Activated T-cell treated with anti-CD3 and anti-CD28 coated beads for 4 hours (primary cell): ENCODE results near the gene KIFC3.
"Not testable (repeated sequence)": the region's sequence is repeated elsewhere in the genome, so short reads cannot be mapped to it uniquely, and the experiment has no call there.

Source experiments
- DNase-seq: peaks from one replicate; pipeline ENCODE4 v3.0.0-alpha.2; 2020

KIFC3 gene

GRCh38 chr16:57734308-57734924 lies 67.9 kb downstream of the KIFC3 start:
- DNase-seq: no peak

- DNase-seq: no peak
Measured at GRCh38 chr16:57732714-57733113, 69.6 kb downstream of the KIFC3 start.

DNA sequence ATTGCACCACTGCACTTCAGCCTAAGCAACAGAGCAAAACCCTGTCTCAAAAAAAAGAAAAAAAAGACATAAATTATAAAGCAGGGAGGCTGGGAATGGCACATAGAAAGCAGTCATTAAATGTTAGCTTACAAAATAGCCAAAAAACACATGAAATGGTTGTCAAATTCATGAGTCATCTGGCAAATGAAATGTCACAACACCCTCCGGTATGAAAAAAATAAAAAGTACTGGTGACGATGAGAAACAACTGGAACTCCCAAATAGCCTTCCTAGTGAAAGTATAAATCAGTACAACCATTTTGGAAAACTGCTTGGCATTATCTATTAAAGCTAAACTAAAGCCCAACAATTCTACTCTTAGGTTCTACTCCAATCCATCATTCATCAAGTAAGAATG lies 70.3 kb downstream of the KIFC3 start:
- DNase-seq: no peak

DNA sequence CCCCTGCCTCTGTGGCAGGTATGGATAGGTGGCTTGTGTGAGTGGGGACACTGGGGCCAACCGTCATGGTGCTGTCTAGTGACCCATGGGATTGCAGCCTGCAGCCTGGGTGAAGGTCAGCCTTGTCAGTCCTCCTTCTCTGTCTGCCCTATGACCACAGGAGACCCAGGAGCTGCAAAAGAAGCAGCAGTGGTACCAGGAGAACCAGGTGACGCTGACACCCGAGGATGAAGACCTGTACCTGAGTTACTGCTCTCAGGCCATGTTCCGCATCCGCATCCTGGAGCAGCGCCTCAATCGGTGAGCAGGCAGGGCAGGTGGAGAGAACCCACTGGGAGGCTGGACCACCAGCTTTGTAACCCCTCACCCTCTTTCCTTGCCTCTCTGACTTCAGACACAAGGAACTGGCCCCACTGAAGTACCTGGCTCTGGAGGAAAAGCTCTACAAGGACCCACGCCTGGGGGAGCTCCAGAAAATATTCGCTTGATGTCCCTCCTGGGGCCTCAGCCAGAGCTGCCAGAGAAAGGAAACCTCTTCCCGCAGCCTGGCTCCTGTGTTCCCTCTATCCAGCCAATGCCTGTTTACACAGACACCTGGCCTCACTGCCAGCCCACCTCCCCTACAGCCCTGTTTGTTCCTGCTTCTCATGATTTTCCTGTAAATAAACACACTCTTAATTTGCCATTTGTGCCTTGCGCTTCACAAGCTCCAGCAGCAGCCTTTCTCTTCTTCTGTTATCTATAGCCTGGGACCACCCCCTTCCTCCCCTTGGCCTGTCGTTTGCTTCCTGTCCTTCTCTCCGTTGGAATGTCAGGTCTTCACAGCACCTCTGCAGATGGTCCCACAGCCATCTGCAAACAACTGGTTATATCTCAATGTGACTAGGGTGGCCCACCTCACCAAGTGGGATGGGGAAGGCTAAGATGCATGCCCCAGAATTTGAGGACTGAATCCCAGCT lies 71.2 kb downstream of the KIFC3 start:
- no peak for DNase-seq

DNA sequence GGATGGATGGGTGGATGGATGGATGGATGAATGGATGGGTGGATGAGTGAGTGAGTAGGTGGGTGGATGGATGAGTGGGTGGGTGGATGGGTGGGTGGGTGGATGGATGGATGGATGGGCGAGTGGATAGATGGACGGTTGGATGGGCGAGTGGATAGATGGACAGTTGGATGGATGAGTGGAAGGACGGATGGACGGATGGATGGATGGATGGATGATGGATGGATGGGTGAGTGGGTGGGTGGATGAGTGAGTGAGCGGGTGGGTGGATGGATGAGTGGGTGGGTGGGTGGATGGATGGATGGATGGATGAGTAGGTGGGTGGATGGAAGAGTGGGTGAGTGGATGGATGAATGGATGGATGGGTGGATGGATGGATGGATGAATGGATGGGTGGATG lies 72.4 kb downstream of the KIFC3 start:
- not testable (repeated sequence) for DNase-seq

GRCh38 chr16:57729182-57729484 lies 73.2 kb downstream of the KIFC3 start:
- no peak for DNase-seq

DNA sequence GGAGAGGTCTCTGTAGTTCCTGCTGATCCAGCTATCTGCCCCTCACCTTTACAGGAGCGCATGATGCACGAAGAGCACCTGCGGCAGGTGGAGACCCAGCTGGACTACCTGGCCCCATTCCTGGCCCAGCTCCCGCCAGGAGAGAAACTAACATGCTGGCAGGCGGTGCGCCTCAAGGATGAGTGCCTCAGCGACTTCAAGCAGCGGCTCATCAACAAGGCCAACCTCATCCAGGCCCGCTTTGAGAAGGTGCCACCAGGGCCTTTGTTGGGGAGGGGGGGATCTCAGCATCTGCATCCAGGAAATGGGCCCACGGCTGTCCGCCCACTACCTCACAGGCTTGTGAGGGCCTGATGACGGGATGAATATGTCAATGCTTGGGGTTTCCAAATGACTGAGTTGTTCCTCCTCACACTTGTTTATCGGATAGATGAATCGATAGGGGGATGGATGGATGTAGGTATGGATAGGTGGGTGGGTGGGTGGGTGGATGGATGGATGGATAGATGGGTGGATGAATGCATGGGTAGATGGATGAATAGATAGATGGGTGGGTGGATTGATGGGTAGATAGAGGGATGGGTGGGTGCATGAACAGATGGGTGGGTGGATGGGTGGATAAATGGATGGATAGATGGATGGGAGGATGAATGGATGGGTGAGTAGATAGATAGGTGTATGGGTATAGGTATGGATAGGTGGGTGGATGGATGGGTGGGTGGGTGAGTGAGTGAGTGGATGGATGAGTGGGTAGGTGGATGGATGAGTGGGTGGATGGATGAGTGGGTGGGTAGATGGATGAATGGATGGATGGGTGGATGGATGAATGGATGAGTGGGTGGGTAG lies 73.7 kb downstream of the KIFC3 start:
- no peak for DNase-seq

DNA sequence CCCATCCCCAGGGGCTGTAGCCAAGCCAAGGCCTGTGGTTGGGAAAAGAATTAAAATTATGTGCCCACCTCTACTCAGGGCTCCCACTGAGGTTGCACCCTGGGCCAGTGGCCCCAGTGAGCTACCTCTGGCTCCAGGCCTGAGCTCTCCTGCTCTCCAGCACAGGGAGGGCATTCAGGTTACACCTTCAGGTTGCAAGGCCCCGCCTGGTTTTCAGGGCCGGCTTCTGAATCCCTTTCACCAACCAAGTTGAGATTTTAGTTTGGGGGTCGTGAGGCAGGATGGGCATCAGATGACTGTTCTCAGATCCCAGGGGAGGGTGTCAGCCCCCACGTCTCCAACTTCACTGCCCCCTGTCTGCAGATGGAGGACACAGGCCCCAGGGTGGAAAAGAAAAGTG lies 74.7 kb downstream of the KIFC3 start:
- DNase-seq: no peak

DNA sequence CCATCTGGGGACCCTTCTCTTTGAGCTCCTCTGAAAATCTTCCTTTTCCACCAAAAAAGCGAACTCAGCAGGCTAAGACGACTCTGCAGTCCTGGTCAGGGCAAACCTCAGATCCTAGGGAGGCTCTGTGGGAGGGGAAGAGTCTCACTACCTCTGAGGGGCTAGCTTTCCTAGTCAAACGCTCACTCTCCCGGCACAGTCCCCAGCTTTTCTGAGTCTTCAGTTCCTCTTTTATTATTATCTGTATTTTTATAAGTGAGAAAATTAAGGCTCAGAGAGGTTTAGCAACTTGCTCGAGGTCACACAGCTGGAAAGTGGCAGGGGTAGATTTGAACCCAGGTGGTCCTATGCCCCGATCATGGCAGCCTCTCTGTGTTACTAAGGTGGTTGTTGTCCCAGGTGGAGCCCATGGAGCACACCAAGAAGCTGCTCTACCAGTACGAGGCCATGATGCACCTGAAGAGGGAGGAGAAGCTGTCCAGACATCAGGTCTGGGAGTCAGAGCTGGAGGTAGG lies 75.8 kb downstream of the KIFC3 start:
- no peak for DNase-seq

DNA sequence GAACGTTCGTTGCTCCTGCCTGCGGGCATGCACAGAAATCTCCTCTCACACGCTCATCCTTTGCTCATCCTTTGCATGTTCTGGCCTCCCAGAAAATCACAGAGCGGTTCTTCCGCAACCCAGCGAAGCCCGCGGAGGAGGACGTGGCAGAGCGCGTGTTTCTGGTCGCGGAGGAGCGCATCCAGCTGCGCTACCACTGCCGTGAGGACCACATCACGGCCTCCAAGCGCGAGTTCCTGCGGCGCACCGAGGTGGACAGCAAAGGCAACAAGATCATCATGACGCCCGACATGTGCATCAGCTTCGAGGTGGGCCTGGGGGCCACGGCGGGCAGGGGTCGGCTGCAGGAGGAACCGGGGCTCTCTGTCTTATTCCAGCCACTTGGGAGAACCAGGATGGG lies 76.3 kb downstream of the KIFC3 start:
- no peak for DNase-seq

DNA sequence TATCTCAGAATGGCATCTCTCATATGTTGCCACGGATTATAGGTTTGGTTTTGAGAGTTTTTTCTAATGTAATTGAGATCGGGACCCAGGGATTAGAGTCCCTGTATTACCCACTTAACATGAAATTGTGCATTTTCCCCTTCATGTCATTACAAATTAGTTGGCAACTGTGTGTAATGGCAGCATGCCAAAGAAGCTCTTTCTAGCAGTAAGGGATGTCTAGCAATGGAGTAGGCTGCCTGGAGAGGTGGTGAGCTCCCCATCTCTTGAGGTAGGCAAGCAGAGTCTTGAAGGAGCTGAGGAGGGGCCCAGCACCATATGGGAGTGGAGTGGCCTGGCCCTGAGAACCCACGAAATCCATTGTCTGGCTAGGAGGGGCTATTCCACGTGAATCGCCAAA lies 76.7 kb downstream of the KIFC3 start:
- no peak for DNase-seq

DNA sequence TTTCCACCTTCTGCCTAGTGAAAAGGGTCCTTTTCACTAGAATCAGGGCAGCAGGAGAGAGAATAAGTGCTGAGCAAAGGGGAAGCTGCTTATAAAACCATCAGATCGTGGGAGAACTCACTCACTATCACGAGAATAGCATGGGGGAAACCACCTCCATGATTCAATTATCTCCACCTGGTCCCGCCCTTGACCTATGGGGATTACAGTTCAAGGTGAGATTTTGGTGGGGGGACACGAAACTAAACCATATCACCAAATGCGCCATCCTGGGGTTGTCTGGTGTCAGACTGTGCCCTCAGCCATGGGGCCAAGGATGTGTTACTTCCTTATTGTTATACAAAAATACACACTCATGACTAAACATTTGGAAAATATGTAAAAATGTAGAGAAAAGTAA lies 77.1 kb downstream of the KIFC3 start:
- DNase-seq: no peak

DNA sequence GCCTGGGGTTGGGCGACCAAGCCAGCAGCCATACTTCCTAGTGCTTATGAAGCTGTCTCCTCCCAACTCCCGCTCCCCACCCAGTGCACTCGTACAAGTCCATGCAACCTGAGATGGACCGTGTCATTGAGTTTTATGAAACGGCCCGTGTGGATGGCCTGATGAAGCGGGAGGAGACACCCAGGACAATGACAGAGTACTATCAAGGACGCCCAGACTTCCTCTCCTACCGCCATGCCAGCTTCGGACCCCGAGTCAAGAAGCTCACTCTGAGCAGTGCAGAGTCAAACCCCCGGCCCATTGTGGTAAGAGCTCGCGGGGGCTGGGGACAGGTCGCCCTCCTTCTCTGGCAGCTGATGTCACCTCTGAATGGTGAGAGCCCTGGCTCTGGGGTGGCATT lies 77.8 kb downstream of the KIFC3 start:
- no peak for DNase-seq

- DNase-seq: no peak
Measured at GRCh38 chr16:57723170-57723569, 79.1 kb downstream of the KIFC3 start.

- DNase-seq: no peak
Measured at GRCh38 chr16:57722651-57723050, 79.6 kb downstream of the KIFC3 start.

DNA sequence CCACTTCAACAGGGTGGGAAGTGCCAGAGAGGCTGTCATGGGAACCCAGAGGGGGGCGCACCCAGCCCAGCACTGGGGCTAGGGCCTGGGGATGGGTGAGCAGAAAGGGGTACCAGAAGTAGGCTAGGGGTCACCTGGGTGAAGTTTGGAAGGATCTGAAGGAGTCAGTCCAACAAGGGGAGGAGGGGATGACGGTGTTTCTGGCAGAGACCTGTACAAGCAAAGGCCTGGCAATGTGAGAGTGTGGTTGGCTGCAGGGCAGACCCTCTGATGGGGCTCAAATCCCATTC lies 80.1 kb downstream of the KIFC3 start:
- no peak for DNase-seq

- DNase-seq: no peak
Measured at GRCh38 chr16:57721356-57722209, 80.7 kb downstream of the KIFC3 start.

DNA sequence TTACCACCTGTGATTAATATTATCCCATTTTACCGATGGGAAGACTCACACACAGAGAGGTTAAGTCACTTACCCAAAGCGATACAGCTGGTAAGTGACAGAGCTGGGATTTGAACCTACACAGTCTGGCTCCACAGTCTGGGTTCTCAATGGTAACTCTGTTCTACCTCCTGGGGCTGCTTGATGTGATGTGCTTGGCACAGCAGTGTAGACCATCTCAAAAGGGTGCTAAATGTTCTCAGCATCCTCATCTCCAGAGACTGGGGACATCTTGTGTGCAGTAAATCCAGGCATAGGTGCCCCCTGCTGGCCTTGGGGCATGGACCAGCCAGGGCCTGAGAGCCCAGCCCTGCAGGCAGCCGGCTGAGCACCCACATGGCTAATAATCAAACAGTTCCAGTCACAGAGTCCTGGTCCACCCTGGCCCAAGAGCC lies 82.1 kb downstream of the KIFC3 start:
- DNase-seq: no peak

DNA sequence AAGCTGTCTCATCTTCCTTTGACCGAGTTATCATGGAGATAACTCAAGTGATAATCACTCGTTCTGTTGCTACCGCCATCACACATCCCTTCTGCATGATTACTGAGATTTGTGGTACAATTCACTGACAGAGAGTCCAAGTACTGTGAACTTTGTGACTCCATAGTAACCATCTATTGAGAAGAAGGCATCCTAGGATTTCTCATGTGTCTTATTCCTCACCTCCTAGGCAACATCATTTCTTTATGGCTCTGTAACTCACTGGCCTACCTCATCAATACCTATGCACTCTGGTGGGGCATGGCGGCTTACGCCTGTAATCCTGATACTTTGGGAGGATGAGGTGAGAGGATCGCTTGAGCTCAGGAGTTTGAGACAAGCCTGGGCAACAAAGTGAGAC lies 88.2 kb downstream of the KIFC3 start:
- no peak for DNase-seq

GRCh38 chr16:57713596-57713995 lies 88.7 kb downstream of the KIFC3 start:
- DNase-seq: no peak

GRCh38 chr16:57712569-57712968 lies 89.7 kb downstream of the KIFC3 start:
- DNase-seq: not testable (repeated sequence)

DNA sequence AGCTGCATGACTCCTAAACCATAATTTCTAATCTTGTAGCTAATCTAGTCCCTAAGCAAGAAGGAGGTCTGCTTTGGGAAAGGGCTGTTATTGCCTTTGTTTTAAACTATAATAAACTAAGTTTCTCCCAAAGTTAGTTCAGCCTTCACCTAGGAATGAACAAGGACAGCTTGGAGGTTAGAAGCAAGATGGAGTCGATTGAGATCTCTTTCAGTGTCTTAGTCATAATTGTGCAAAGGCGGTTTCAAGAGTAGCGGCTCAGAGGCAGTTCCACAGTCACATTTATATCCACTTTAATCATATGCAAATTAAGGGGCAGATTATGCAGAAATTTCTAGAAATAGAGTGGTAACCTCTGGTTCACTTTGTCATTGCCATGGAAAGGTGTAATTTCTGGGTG lies 90.3 kb downstream of the KIFC3 start:
- no peak for DNase-seq

GRCh38 chr16:57711346-57711745 lies 90.9 kb downstream of the KIFC3 start:
- no peak for DNase-seq
